ENCODE data around the gene TEX51.

Gene TEX51

GRCh38 chr2:126893606-126894005, 5.1 kb upstream of the TEX51 start:
- no peak for DNase-seq

DNA sequence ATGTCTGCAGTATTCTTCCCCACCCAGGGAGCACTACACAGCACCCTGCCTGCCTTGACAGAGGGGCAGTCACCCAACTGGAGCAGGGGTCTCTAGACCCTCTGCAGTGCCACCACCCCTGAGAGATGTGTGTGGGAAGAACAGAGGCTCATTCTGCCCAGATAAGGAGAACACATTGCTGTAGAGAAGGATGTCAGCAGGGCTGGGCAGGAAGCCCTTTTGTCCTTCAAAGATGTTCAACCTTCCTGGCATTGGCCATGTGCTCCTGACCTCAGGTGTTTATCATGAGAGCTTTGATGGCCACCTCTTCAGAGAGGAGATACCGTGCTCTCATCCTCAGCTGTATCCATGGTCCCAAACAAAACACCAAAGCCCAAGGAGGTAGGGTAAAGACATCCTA, 4.6 kb upstream of the TEX51 start:
- no peak for DNase-seq

DNA sequence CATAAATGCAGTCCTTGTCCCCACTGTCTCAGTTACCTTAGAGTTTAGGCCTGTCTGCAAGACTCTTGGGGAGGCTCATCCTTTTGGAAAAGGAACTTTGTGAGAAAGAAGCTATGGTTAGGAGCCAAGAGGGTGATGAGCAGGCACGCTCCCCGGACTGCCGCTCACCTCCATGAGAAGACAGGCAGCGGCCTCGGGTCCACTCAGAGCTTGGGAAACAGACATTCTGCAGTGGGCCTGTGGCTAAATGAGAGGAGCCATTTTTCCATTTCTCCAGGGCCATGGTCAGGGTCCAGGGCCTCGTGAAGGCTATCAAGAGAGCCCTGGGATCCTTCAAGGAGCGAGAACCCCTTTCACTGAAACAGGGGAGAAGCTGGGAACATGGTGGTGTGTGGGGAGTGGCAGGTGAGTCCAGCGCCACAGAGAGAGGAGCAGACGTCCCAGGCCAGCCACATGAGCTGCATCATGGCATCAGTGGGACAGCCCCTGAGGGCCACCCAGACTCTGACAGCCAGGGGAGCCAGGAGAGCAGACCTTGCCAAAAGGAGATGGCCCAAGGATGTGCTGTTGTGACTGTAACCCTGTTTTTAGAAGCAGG, 4.0 kb upstream of the TEX51 start:
- DNase-seq, result no peak

DNA sequence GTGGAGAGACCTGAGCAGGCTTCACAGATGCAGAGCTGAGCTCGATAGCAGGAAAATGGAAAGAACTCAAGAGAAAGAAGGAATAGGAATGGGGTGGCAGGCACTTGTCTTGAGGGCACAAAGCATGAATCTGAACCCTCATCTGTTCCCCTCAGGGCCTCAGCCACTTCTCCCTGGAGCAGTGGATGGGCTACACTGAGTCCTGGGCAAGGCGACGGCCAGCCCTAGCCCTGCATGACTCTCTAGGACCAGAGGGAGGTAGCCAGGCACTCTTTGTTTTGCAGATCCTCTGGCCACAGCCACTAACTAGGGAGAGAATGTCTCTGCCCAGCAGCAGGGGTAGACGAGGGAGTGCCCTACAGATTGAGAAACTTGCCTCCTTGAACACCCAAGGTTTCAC, 3.4 kb upstream of the TEX51 start:
- DNase-seq, result no peak

DNA sequence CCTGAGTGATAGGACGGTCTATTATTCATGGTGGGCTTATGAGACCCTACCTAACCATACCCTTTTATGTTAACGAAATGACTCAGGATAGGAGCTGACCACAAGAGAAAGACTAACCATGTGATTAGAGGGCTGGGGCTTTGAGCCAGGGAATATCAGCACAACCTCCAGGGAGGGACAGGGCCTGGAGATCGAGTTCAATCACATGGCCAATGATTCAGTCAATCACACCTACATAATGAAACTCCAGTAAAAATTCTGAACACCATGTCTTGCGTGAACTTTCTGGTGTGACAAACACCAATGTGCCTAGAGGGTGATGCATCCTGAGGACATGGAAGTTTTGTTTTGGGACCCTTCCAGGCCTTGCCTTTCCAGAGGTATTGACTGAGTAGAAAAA, 2.2 kb upstream of the TEX51 start:
- DNase-seq, result no peak

- DNase-seq, result no peak
These were observed 1.0 kb downstream of the TEX51 start for GRCh38 chr2:126899616-126900185.

DNA sequence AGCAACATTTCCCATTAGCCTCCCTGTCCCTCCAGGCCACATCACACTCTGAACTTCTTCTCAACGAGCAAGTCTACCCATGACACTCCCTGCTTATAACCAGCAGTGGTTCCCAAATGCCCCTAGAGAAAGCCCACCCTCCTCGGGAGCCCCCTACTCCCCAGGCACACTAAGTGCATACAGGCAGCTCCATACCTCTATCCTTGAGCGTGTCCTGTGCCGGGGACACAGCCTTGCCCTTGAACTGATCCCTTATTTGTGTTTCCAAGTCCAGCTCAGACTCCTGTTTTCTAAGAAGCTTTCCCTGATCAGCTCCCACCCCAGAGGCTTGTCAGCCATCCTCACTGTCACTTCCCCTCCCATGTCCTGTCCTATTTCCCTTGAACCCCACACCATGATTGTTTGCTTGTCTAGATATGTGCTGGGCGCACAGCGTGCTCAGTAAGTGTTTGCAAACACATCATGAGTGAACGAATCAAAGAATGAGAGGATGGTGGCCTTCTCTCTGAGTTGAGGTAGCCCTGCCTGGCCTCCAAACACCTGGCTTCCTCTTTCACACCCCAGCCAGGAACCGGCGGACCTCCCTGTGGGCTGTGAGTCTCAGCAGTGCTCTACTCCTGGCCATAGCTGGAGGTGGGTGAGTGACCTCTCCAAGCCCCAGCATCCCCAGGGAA, 2.1 kb downstream of the TEX51 start:
- no peak for DNase-seq

GRCh38 chr2:126901459-126901858, 2.8 kb downstream of the TEX51 start:
- no peak for DNase-seq

DNA sequence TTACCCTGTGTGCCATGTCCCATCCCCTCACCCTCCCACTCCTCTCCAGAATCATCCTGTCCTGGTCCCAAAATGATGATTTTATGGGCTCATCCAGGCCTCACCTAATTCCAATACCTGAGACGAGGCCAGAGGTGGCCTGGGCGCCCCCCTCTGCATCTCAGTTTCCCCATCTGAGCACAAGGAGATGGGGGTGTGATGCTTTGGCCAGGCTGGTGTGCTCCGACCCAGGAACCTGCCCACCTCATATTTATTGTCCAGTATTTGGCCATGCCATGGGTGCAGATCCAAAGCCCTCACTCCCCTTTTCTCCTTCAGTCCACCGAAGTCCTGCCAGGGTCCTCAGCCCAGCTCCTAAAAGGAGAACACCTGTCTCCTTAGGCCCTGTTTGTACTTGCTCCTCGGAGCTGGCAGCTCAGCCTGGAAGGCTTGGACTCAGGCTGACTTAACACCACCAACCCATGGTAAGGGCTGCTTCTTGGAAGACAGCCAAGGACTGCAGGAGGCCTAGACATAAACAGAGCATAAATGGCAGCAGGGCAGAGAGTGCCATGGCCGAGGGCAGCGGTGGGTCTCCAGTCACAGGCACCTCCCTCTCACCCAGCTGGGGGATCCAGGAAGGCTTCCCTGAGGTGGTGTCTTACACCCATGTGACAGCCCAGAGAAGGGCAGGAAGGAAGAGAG, 3.6 kb downstream of the TEX51 start:
- no peak for DNase-seq

DNA sequence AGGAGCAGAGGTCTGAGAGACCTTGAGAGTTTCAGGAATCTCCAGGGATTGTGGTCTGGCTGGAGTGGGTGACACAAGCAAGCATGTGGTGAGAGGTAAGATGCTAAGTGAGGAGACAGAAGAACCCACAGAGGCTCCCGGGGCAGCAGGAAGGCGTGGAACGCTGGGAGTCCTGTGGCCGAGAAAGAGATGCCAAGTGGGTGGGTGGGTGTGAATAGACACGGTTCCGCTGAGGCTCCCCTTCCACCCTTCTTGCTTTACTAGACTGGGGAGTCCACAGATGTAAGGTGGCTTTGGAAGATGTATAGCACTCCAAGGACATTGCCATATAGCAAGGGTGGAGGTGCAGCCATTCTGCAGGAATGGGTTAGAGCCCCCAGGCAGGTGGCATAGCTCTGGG, 4.2 kb downstream of the TEX51 start:
- DNase-seq, result no peak

- DNase-seq, result no peak
These were observed 7.3 kb downstream of the TEX51 start for GRCh38 chr2:126905991-126906390.

- no peak for DNase-seq
These were observed 8.1 kb downstream of the TEX51 start for GRCh38 chr2:126906781-126907180.

- no peak for DNase-seq
These were observed 9.0 kb downstream of the TEX51 start for GRCh38 chr2:126907671-126908070.

GRCh38 chr2:126908721-126909177, 10.1 kb downstream of the TEX51 start:
- DNase-seq, result no peak

DNA sequence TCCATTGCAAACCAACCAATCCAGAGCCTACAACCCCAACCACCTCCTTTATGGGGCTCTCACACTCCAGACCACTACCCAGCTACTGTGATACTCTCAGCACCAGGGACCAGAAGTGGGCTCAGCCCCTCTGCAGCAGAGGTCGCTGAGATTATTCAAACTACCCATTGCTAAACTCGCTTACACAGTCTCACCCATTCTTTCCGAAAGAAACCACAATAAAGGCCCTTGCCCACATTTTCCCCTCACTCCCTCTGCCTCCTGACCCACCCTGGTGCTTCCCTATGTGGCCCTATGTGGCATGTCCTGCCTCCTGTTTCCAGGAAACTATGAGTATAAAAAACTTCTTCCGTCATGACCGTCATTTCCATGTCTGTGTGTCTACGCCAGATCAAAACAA, 10.7 kb downstream of the TEX51 start:
- DNase-seq, result no peak

DNA sequence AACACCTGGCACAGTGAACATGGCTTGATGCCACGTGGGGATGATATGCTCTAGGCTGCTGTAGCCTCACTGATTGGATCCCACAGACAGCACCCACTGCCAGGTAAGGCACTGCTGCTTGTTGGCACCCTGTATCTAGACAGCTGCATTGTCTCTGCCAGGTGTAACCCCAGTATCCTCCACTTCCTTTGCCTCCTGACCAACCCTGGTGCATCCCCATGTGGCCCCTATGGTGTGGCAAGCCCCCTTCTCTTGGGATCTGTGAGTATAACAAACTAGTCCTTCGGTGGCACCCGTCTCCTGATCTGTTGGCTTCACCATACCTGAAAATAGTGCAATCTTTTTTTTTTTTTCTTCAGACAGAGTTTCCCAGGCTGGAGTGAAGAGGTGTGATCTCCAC, 11.1 kb downstream of the TEX51 start:
- DNase-seq, result no peak

DNA sequence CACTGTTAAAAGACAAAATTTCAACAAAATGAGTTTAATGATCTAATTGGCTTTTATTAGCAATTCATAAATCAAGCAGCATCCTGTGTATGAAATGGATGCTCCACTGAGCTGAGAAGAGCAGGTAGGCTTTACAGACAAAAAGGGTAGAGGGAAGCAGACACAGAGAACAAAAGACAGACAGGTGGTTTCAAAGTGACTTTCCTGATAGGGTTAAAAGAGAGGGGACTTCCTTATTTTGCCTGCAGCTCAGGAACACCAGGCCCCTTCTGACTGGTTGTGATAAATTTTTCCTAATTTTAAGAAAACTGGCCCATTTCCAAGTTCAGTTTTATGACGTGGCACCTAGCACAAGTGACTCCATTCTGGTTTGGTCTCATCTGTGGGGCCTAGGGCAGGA, 11.9 kb downstream of the TEX51 start:
- DNase-seq, result no peak

DNA sequence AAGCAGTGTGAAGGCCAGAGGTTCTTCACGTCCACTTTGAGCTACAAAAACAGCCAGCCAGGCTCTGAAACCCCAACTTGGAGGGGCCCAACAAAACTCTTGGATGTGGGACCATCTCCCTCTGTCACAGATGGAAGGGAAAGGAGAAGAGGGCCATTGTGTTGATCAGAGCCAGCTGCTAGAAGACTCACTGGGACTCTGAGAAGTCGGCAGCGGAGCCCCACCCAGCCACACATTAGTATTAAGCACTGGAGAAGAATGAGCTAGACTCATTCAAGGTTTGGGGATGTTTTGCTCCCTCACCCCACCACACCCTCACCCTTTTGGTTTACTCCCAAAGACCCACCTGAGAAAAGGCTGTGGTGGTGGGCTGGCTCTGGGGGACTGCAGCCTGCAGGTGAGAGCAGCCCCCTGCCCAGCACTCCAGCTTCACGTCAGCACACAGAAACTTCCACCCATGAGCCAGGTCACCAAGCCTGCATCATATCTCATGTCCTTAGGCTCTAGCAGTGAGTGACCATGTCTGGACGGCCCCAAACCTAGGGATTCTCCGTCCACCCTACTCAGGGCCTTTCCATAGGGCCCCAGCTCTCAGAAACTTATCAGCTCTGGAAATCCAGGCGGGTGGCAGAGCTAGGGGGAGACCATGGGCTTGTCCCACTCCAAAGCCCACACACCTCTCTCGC, 12.6 kb downstream of the TEX51 start:
- DNase-seq, result no peak

- no peak for DNase-seq
These were observed 13.5 kb downstream of the TEX51 start for GRCh38 chr2:126912201-126912600.

DNA sequence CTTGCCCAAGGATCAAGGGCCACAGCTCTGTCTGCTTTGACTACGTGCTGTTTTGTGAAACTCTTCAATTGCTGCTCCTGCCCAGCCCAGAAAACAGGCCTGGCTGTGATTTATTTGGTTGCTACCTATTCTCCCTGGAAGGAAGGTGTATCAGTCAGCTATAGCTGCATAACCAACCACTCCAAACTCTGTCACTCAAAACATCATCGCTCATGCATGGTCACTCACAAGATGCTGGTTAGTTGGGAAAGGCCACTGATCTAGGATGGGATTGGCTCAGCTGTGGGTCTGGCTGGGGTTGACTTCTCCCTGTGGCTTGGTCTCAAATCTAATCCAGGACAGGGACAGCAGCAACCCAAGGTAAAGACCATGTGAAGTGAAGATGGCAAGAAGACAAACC, 14.6 kb downstream of the TEX51 start:
- DNase-seq, result no peak

GRCh38 chr2:126913881-126914615, 15.4 kb downstream of the TEX51 start:
- no peak for DNase-seq

GRCh38 chr2:126914811-126915500, 16.3 kb downstream of the TEX51 start:
- peak; percentile 90 for DNase-seq

Data from NCI-H1694 (cell line).